K562 (cell line): Measurements from ENCODE around the gene DPH6.

Experiments used
- CTCF ChIP-seq, 3 experiments: IDR thresholded peaks in 2 of 3; conservative IDR thresholded peaks in 1 of 3; 2 replicates each; pipeline ENCODE4 v1.5.1; 2011 to 2012; ENCODE audit warnings: low read length in 3 of 3, mild to moderate bottlenecking in 3 of 3, control low read depth in 2 of 3, improper control_type of control experiment in 1 of 3, inconsistent platforms in 1 of 3, low read depth in 1 of 3, mixed read lengths in 1 of 3, moderate library complexity in 1 of 3; ENCODE audit not compliant: insufficient read depth in 2 of 3
- GABPA ChIP-seq: fragments of 200-800 bp; sonication (Bioruptor generic); conservative IDR thresholded peaks from 2 replicates; pipeline ENCODE4 v1.6.1; 2016; ENCODE audit warnings: low read depth, missing genetic modification characterization, missing compliant biosample characterization
- MTF1 ChIP-seq: fragments of 250-450 bp; sonication (Bioruptor Pico); IDR thresholded peaks from 2 replicates; pipeline ENCODE4 v1.9.0; 2021; ENCODE audit warnings: moderate library complexity, mild to moderate bottlenecking, inconsistent platforms, borderline replicate concordance
- NFRKB ChIP-seq: fragments of 450-650 bp; IDR thresholded peaks from 2 replicates; pipeline ENCODE4 v1.6.1; 2016; ENCODE audit warnings: low read depth
- SUPT5H ChIP-seq: fragments of 450-650 bp; IDR thresholded peaks from 2 replicates; pipeline ENCODE4 v1.6.1; 2016

- TF ChIP-seq NFRKB (no peak), CTCF (IDR thresholded peaks at IDR 0.05 in 2 of 3, conservative IDR thresholded peaks at IDR 0.05 in 1 of 3; ENCODE audit: insufficient read depth in 2 of 3, low read depth in 1 of 3, low read length in 3 of 3) (no peak), GABPA (no peak), MTF1 (CRISPR knock-in tag) (no peak), SUPT5H (no peak)
Measured at GRCh38 chr15:35323141-35323540, 222.8 kb downstream of the DPH6 start.
